Transverse colon (tissue), 3 donors: ENCODE measurements around the gene GALNT6.

Source experiments
- EP300 ChIP-seq: sonication (generic); formaldehyde crosslinking; IDR thresholded peaks from one replicate; pipeline ENCODE4 v1.6.1; 2017; ENCODE audit warnings: antibody characterized with exemption, low read depth
- TF ChIP-seq, protein P1 (sequence below), 5 experiments: fragments of 200-600 bp in 3 of 5; fragments of 450-650 bp in 2 of 5; sonication (generic) in 3 of 5; IDR thresholded peaks; 1 replicate in 2 of 5; 2 replicates in 3 of 5; pipeline ENCODE4 v1.5.1; 2016 to 2017; ENCODE audit warnings: antibody characterized with exemption in 5 of 5, inconsistent platforms in 3 of 5, mild to moderate bottlenecking in 2 of 5, moderate library complexity in 1 of 5

GRCh38 chr12:51342416-51342815 lies 48.8 kb downstream of the GALNT6 start:
- TF ChIP-seq, protein P1, sequence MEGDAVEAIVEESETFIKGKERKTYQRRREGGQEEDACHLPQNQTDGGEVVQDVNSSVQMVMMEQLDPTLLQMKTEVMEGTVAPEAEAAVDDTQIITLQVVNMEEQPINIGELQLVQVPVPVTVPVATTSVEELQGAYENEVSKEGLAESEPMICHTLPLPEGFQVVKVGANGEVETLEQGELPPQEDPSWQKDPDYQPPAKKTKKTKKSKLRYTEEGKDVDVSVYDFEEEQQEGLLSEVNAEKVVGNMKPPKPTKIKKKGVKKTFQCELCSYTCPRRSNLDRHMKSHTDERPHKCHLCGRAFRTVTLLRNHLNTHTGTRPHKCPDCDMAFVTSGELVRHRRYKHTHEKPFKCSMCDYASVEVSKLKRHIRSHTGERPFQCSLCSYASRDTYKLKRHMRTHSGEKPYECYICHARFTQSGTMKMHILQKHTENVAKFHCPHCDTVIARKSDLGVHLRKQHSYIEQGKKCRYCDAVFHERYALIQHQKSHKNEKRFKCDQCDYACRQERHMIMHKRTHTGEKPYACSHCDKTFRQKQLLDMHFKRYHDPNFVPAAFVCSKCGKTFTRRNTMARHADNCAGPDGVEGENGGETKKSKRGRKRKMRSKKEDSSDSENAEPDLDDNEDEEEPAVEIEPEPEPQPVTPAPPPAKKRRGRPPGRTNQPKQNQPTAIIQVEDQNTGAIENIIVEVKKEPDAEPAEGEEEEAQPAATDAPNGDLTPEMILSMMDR (IDR thresholded peaks at IDR 0.05) = no peak
- no peak for TF ChIP-seq EP300
